ENCODE data around the gene PSTPIP1. TPM values are rescaled to one million over a fixed set of nuclear protein-coding genes. Genes with fewer than 3 reads are reported as not detected.
"Not testable (repeated sequence)": the region's sequence is repeated elsewhere in the genome, so short reads cannot be mapped to it uniquely, and the experiment has no call there.

Gene PSTPIP1
- 0.19 TPM in 1 of 2 replicates, not detected in the other for total RNA-seq (2014; rRNA removed; shearing (Covaris generic))

- DNase-seq (ENCODE audit: low spot score): no peak
Measured at GRCh38 chr15:76994971-76995945, at the start of gene PSTPIP1. Gene PSTPIP1 (plus strand): TSS chr15:76995126. CDS start chr15:76995574, 448 bp downstream.

GRCh38 chr15:76945494-76946093 lies 49.3 kb upstream of the PSTPIP1 start:
- DNase-seq (ENCODE audit: low spot score): no peak

- no peak for DNase-seq (ENCODE audit: low spot score)
Measured at GRCh38 chr15:76947454-76947853, 47.5 kb upstream of the PSTPIP1 start.

GRCh38 chr15:76951220-76951619 lies 43.7 kb upstream of the PSTPIP1 start:
- DNase-seq (ENCODE audit: low spot score): no peak

- no peak for DNase-seq (ENCODE audit: low spot score)
Measured at GRCh38 chr15:76953913-76954312, 41.0 kb upstream of the PSTPIP1 start.

- DNase-seq (ENCODE audit: low spot score): peak; percentile 44
Measured at GRCh38 chr15:76954744-76955143, 40.2 kb upstream of the PSTPIP1 start.

- no peak for DNase-seq (ENCODE audit: low spot score)
Measured at GRCh38 chr15:76961268-76962011, 33.5 kb upstream of the PSTPIP1 start.

- DNase-seq (ENCODE audit: low spot score): no peak
Measured at GRCh38 chr15:76962337-76963013, 32.5 kb upstream of the PSTPIP1 start.

- peak; percentile 25 for DNase-seq (ENCODE audit: low spot score)
Measured at GRCh38 chr15:76963596-76963995, 31.3 kb upstream of the PSTPIP1 start.

- DNase-seq (ENCODE audit: low spot score): peak; percentile 39
Measured at GRCh38 chr15:76964157-76964556, 30.8 kb upstream of the PSTPIP1 start.

- DNase-seq (ENCODE audit: low spot score): not testable (repeated sequence)
Measured at GRCh38 chr15:76966051-76966450, 28.9 kb upstream of the PSTPIP1 start.

GRCh38 chr15:76967067-76967466 lies 27.9 kb upstream of the PSTPIP1 start:
- no peak for DNase-seq (ENCODE audit: low spot score)

GRCh38 chr15:76968306-76968705 lies 26.6 kb upstream of the PSTPIP1 start:
- DNase-seq (ENCODE audit: low spot score): no peak

GRCh38 chr15:76972389-76973361 lies 22.3 kb upstream of the PSTPIP1 start:
- no peak for DNase-seq (ENCODE audit: low spot score)

- no peak for DNase-seq (ENCODE audit: low spot score)
Measured at GRCh38 chr15:76973362-76973743, 21.6 kb upstream of the PSTPIP1 start.

GRCh38 chr15:76973906-76974305 lies 21.0 kb upstream of the PSTPIP1 start:
- DNase-seq (ENCODE audit: low spot score): no peak

- DNase-seq (ENCODE audit: low spot score): no peak
Measured at GRCh38 chr15:76974456-76975036, 20.4 kb upstream of the PSTPIP1 start.

GRCh38 chr15:76976141-76976540 lies 18.8 kb upstream of the PSTPIP1 start:
- no peak for DNase-seq (ENCODE audit: low spot score)

- no peak for DNase-seq (ENCODE audit: low spot score)
Measured at GRCh38 chr15:76976572-76977270, 18.2 kb upstream of the PSTPIP1 start.
